NCI-H2171 (cell line): ENCODE results near the gene LAIR2.
"Not testable (repeated sequence)": the region's sequence is repeated elsewhere in the genome, so short reads cannot be mapped to it uniquely, and the experiment has no call there.

Experiments used
- DNase-seq: peaks from one replicate; lab custom pipeline; 2025; lab: John Stamatoyannopoulos, UW

LAIR2 gene

GRCh38 chr19:54493967-54494585 is 8.6 kb upstream of the LAIR2 start:
- no peak for DNase-seq

- DNase-seq, result not testable (repeated sequence)
Measured at GRCh38 chr19:54495284-54495683, 7.3 kb upstream of the LAIR2 start.

GRCh38 chr19:54497747-54498450 is 4.7 kb upstream of the LAIR2 start:
- DNase-seq, result not testable (repeated sequence)

- DNase-seq, result not testable (repeated sequence)
Measured at GRCh38 chr19:54498451-54498772, 4.2 kb upstream of the LAIR2 start.

- not testable (repeated sequence) for DNase-seq
Measured at GRCh38 chr19:54505542-54505941, 2.9 kb downstream of the LAIR2 start.

GRCh38 chr19:54506079-54506478 is 3.4 kb downstream of the LAIR2 start:
- no peak for DNase-seq

DNA sequence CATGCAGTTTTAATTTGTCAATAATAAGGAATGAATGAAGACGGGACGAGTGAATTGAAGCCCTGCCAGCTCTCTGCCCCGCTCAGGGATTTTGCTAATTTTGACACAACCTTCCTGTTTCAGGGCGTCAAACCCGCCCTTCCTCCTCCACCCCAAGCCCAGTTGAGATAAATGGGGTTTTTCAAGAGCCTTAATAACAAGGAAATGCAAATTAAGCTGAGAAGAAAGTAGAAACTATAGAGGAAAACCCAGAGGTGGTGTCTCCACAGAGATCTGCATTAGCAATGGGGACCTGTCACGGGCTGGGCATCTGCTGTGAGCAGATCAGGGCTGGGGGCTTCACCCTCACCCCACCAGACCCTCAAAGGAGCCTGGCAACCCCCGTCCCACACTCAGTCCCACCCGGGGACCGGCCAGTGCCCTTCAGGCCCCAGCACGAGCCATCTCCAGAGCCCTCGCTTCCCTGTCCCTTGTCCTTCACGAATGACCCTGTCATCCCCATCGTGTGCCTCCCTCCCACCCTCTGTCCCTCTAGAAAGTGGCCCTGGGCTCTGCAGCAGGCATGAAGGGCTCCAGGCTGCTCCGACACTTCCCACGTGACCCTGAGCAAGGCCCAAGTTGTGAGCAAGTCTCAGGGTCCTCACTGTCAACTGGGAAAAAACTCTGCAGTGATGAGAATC is 4.5 kb downstream of the LAIR2 start:
- not testable (repeated sequence) for DNase-seq

DNA sequence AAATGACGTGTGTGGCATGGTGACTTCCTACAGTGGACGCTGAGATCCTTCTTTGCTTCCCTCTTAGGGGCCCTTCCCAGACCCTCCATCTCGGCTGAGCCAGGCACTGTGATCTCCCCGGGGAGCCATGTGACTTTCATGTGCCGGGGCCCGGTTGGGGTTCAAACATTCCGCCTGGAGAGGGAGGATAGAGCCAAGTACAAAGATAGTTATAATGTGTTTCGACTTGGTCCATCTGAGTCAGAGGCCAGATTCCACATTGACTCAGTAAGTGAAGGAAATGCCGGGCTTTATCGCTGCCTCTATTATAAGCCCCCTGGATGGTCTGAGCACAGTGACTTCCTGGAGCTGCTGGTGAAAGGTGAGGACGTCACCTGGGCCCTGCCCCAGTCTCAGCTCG is 5.2 kb downstream of the LAIR2 start:
- no peak for DNase-seq

GRCh38 chr19:54508487-54508886 is 5.9 kb downstream of the LAIR2 start:
- DNase-seq, result not testable (repeated sequence)

GRCh38 chr19:54509200-54509940 is 6.7 kb downstream of the LAIR2 start:
- not testable (repeated sequence) for DNase-seq

- no peak for DNase-seq
Measured at GRCh38 chr19:54515156-54515555, 12.5 kb downstream of the LAIR2 start.

GRCh38 chr19:54517483-54517882 is 14.9 kb downstream of the LAIR2 start:
- no peak for DNase-seq

GRCh38 chr19:54518844-54519243 is 16.2 kb downstream of the LAIR2 start:
- DNase-seq, result no peak

DNA sequence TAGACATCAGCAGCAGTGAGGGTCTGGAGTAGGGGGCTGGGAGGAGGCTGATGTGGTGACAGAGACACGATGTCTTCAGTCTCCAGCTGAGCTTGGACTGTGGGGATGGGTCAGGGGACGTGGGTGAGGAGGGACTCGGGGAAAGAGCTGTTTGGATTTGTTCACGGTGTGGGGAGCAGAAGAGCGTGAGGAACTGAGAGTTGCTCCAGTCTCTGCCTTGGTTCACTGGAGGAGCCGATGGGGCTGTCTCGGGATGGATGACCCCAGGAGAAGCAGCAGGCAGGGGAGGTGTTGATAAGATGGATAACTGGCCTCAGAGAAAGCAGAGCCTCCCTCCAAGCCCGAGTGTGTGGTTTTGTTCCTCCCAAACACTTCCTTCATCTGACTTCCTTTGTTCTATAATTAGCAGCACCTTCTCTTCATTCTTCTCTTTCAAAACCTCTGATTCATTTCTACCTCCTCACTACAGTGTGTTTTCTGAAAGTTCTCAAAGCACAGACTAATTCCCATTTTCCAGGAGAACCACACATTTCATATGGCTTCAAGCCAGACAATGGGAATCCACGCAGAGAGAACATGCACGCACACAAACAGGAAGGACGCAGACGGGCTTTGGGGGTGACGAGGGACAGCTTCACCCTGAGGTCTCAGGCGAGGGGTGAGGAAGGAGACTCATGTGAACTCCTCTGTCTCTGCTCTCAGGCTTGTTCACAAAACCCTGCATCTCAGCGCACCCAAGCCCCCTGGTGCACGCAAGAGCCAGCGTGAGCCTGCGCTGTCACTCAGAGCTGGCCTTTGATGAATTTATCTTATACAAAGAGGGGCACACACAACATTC is 18.6 kb downstream of the LAIR2 start:
- DNase-seq, result no peak

DNA sequence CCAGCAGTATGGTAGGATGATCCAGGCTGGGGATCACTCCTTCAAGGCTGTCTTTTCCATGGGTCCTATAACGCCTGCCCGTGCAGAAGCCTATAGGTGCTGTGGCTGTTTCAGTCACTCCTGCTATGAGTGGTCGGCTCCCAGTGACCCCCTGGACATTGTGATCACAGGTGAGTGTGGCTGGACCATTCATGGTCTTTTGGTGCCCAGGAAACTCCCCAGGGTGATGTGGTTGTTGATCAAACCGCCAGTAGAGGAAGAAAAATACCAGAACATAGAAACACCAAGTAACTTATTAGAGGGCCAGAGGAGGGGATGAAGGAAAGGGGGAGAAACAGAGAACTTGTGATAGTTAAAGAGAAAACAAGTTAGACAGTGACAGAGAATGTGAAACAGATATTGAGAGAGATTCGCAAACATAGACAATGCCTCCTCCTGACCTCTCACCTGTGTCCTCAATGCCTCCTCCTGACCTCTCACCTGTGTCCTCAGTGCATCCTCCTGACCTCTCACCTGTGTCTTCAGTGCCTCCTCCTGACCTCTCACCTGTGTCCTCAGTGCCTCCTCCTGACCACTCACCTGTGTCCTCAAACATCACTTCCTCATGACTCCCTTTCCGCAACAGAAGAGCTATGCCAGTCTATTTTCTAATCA is 19.4 kb downstream of the LAIR2 start:
- DNase-seq, result no peak

DNA sequence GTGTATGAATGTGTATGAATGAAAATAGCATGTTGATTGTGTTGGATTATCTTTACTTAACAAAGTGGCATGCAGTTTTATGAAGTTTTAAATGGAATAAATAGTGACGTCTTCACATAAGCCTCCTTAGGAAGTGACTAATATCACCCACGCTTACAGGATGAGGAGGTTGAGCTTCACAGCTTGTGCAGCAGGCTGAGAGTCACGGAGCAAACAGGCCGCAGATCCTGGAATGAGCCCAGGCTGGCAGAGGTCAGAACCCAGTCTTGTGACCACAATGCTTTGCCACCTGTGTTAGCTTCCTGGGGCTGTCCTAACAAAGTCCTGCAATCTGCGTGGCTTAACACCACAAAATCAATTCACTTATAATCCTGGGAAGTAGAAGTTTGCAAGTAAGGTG is 20.8 kb downstream of the LAIR2 start:
- no peak for DNase-seq

DNA sequence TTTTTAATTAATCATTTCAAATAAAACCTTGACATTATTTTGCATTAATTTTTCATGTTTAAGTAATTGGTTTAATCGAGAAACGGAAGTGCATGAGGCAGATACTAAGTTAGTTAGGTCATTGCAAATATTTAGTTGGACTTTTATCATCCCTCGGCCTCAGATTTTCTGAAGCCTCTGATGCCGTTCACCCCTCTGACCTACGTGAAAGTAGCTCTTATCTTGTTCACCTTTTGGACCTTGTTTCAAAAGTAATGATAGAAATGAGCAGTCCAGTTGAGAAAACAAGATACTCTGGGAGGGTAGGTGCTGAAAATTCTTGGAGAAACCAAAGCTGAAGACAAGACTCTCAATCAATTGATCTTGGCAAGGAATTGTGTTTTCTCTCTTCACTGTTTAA is 23.0 kb downstream of the LAIR2 start:
- no peak for DNase-seq

GRCh38 chr19:54526972-54527371 is 24.3 kb downstream of the LAIR2 start:
- DNase-seq, result no peak

GRCh38 chr19:54530866-54531265 is 28.2 kb downstream of the LAIR2 start:
- DNase-seq, result no peak

GRCh38 chr19:54532528-54532927 is 29.9 kb downstream of the LAIR2 start:
- DNase-seq, result no peak

GRCh38 chr19:54533476-54533875 is 30.8 kb downstream of the LAIR2 start:
- DNase-seq, result no peak
